HepG2 (cell line): Measurements from ENCODE around the gene AGGF1. TPM values are rescaled to one million over a fixed set of nuclear protein-coding genes. Genes with fewer than 3 reads are reported as not detected.

Experiments used
- CEBPG ChIP-seq: IDR thresholded peaks from 2 replicates; pipeline ENCODE4 v1.6.1; 2016
- ISL2 ChIP-seq: sonication (generic); formaldehyde crosslinking; IDR thresholded peaks from 2 replicates; pipeline ENCODE4 v1.5.0; 2020; ENCODE audit warnings: missing genetic modification reagents
- NAIF1 ChIP-seq: sonication (generic); formaldehyde crosslinking; IDR thresholded peaks from 2 replicates; pipeline ENCODE4 v1.5.0; 2020; ENCODE audit warnings: mild to moderate bottlenecking, missing genetic modification reagents, borderline replicate concordance
- NFIC ChIP-seq: IDR thresholded peaks from 2 replicates; pipeline ENCODE4 v1.6.1; 2012; ENCODE audit warnings: mild to moderate bottlenecking, low read length, inconsistent platforms
- SMAD1 ChIP-seq: sonication (generic); formaldehyde crosslinking; IDR thresholded peaks from 2 replicates; pipeline ENCODE4 v1.4.0; 2020; ENCODE audit warnings: missing genetic modification reagents, low read depth, mild to moderate bottlenecking, borderline replicate concordance
- SMARCC2 ChIP-seq: fragments of 450-650 bp; IDR thresholded peaks from 2 replicates; pipeline ENCODE4 v1.6.1; 2017; ENCODE audit warnings: antibody characterized with exemption, mild to moderate bottlenecking
- SNRNP70 ChIP-seq: fragments of 200-400 bp; formaldehyde crosslinking; IDR thresholded peaks from 2 replicates; pipeline ENCODE4 v1.6.1; 2017; ENCODE audit warnings: mild to moderate bottlenecking, low read depth, low read length, moderate library complexity
- ZNF562 ChIP-seq: sonication (generic); formaldehyde crosslinking; IDR thresholded peaks from 2 replicates; pipeline ENCODE4 v1.8.0; 2022; ENCODE audit warnings: missing genetic modification reagents, borderline replicate concordance
- polyA plus RNA-seq, 8 experiments: library from polyadenylated mRNA; depleted of rRNA in 3 of 8; stranded (reverse) in 7 of 8; unstranded in 1 of 8; fragments of >200 nt; fragmentation: Illumina TruSeq in 4 of 8; extraction: Trizol in 4 of 8; gene quantifications; 2 replicates each; pipeline versions ENCODE4 v1.2.1 to v1.2.3, GENCODE V29; 2011 to 2016; ENCODE audit warnings: low read depth in 4 of 8, missing spikeins in 1 of 8, mixed read lengths in 1 of 8; ENCODE audit not compliant: insufficient read depth in 1 of 8
- total RNA-seq, 5 experiments: library from RNA; depleted of rRNA; stranded (reverse); fragments of >200 nt; fragmentation: Illumina TruSeq; extraction: Trizol; gene quantifications; 2 replicates each; pipeline ENCODE4 v1.2.3, GENCODE V29; 2016; ENCODE audit warnings: low read depth in 1 of 5
- TF ChIP-seq, protein P1 (sequence below): sonication (generic); formaldehyde crosslinking; conservative IDR thresholded peaks from 2 replicates; pipeline ENCODE4 v1.4.0; 2020; ENCODE audit warnings: mild to moderate bottlenecking, missing genetic modification reagents, moderate library complexity
- TF ChIP-seq, protein P2 (sequence below): sonication (generic); formaldehyde crosslinking; IDR thresholded peaks from 2 replicates; pipeline ENCODE4 v1.4.0; 2020; ENCODE audit warnings: missing genetic modification reagents, low read depth, mild to moderate bottlenecking, borderline replicate concordance
- TF ChIP-seq, protein P3 (sequence below), 2 experiments: sonication (generic) in 1 of 2; formaldehyde crosslinking in 1 of 2; IDR thresholded peaks; 2 replicates each; pipeline versions ENCODE4 v1.4.0 to v1.6.1; 2016 to 2020; ENCODE audit warnings: borderline replicate concordance in 1 of 2, low read depth in 1 of 2, mild to moderate bottlenecking in 1 of 2, missing genetic modification reagents in 1 of 2
- TF ChIP-seq, protein P4 (sequence below): IDR thresholded peaks from 2 replicates; pipeline ENCODE4 v1.6.1; 2012; ENCODE audit warnings: inconsistent platforms

The AGGF1 gene
- total and polyA plus RNA-seq, 2 of the 13 experiments (the other 11 are each of a cell fraction or from before 2014, with no cell fraction given) = 12.9 to 15.5 TPM

- 0 out of 2 replicates have a peak, but pooled peaks have one; percentile 19 for TF ChIP-seq ISL2 (CRISPR knock-in tag)
- 0 out of 2 replicates have a peak, but pooled peaks have one; percentile 43 for TF ChIP-seq ZNF562 (CRISPR knock-in tag)
- TF ChIP-seq SNRNP70 = no peak
- TF ChIP-seq, protein P1, sequence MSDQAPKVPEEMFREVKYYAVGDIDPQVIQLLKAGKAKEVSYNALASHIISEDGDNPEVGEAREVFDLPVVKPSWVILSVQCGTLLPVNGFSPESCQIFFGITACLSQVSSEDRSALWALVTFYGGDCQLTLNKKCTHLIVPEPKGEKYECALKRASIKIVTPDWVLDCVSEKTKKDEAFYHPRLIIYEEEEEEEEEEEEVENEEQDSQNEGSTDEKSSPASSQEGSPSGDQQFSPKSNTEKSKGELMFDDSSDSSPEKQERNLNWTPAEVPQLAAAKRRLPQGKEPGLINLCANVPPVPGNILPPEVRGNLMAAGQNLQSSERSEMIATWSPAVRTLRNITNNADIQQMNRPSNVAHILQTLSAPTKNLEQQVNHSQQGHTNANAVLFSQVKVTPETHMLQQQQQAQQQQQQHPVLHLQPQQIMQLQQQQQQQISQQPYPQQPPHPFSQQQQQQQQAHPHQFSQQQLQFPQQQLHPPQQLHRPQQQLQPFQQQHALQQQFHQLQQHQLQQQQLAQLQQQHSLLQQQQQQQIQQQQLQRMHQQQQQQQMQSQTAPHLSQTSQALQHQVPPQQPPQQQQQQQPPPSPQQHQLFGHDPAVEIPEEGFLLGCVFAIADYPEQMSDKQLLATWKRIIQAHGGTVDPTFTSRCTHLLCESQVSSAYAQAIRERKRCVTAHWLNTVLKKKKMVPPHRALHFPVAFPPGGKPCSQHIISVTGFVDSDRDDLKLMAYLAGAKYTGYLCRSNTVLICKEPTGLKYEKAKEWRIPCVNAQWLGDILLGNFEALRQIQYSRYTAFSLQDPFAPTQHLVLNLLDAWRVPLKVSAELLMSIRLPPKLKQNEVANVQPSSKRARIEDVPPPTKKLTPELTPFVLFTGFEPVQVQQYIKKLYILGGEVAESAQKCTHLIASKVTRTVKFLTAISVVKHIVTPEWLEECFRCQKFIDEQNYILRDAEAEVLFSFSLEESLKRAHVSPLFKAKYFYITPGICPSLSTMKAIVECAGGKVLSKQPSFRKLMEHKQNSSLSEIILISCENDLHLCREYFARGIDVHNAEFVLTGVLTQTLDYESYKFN (CRISPR knock-in tag) = no peak; the same call in 1 of the 2 replicates
- TF ChIP-seq, protein P2, sequence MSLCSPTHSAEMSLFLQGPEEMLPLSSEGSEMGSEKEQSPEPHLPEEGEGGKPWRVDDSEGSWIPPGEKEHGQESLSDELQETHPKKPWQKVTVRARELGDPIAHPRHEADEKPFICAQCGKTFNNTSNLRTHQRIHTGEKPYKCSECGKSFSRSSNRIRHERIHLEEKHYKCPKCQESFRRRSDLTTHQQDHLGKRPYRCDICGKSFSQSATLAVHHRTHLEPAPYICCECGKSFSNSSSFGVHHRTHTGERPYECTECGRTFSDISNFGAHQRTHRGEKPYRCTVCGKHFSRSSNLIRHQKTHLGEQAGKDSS = peak; percentile 55; the same call in 1 of the 2 replicates
- TF ChIP-seq SMAD1 (CRISPR knock-in tag) = 0 out of 2 replicates have a peak, but pooled peaks have one; percentile 54
- TF ChIP-seq, protein P3, sequence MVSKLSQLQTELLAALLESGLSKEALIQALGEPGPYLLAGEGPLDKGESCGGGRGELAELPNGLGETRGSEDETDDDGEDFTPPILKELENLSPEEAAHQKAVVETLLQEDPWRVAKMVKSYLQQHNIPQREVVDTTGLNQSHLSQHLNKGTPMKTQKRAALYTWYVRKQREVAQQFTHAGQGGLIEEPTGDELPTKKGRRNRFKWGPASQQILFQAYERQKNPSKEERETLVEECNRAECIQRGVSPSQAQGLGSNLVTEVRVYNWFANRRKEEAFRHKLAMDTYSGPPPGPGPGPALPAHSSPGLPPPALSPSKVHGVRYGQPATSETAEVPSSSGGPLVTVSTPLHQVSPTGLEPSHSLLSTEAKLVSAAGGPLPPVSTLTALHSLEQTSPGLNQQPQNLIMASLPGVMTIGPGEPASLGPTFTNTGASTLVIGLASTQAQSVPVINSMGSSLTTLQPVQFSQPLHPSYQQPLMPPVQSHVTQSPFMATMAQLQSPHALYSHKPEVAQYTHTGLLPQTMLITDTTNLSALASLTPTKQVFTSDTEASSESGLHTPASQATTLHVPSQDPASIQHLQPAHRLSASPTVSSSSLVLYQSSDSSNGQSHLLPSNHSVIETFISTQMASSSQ (IDR thresholded peaks at IDR 0.05; ENCODE audit: low read depth) = 0 out of 2 replicates have a peak, but pooled peaks have one; percentile 39
- TF ChIP-seq, protein P3 (CRISPR knock-in tag; IDR thresholded peaks at IDR 0.05; ENCODE audit: borderline replicate concordance) = peak; percentile 54; the same call in 1 of the 2 replicates
- TF ChIP-seq NAIF1 (CRISPR knock-in tag) = no peak
- 0 out of 2 replicates have a peak, but pooled peaks have one; percentile 29 for TF ChIP-seq NFIC
- TF ChIP-seq SMARCC2 = no peak
- TF ChIP-seq CEBPG (CRISPR knock-in tag) = peak; percentile 97
- TF ChIP-seq, protein P4, sequence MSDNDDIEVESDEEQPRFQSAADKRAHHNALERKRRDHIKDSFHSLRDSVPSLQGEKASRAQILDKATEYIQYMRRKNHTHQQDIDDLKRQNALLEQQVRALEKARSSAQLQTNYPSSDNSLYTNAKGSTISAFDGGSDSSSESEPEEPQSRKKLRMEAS = peak; percentile 78
Measured at GRCh38 chr5:77086689-77087483, 56.7 kb downstream of the AGGF1 start, which contains the start of gene ZBED3 (continued).
